GM21576 (cell line): Measurements from ENCODE around the gene SNX5.

ENCODE experiments used
- ATAC-seq: cut with Tn5 transposase; IDR thresholded peaks from one replicate; pipeline ENCODE4 v1.9.1; 2021; ENCODE audit warnings: mild to moderate bottlenecking, moderate library complexity; ENCODE audit not compliant: unreplicated experiment

The SNX5 gene

DNA sequence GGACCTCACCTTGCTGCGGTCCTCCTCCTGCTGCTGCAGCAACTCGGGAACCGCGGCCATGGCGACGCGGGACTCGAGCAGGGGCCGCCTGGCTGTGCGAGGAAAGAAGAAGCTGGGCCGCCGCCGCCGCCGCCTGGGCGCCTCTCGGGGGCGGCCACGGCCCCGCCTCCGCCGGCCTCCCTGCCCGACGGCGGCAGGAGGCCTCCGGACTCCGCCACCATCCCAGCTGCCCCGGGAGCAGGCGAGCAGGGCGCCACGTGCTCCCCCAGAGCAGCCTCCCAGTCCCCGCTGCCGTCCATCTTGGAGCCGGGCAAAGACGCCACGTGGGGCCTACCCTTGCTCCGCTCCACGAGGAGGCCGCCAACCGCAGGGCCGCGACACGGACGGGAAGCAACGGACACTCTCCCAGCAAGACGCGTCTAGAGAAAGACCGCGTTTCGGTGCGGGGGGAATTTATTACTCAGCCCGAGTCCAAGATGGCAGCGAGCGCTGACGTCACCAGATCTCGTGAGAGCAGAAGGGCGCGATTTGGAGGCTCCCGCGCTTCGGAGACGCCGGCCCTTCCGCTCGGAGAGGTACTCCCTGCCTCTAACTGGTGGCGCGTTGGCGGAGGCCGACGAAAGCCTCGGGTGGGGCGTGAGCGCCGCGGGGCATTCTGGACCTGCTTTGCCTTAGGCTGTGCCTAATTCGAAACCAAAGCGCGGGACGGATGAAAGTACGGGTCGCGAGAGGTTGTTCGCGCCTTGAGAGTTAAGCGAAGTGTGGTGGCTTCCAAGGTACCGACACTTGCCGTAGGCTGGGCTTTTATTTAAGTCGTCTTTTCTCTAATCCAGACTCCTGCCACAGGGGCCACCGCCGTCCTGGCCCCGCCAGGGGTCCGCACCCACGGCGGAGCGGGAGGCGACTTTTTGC is at the start of gene SNX5, which contains the start of gene MGME1:
Gene SNX5, minus strand, starts transcription at position 429 of the 912 bp plus-strand sequence. Its CDS starts 369 bp downstream, at position 60.
Gene MGME1, plus strand, starts transcription at position 653 of the 912 bp plus-strand sequence. CDS start 842 bp downstream, outside the sequence.
- ATAC-seq = peak; percentile 76

DNA sequence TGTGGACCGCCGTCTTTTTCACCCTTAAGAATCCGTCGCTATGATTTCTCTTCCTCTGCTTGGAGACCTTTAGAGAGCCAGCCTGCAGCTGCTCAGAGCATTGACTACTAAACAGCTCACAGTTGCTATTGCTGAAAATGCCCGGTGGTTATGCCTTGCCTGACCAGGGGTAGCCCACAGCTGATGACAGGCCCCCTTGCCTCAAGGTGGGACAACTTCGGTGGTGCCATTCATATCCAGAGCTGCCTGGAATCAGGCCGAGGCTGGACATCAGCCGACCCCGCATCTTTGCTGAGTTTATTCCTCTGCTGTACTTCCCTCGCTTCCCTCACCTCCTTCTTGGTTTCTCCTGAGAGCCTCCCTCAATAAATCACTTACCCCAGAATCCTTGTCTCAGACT is 49.5 kb upstream of the SNX5 start:
- ATAC-seq = no peak

DNA sequence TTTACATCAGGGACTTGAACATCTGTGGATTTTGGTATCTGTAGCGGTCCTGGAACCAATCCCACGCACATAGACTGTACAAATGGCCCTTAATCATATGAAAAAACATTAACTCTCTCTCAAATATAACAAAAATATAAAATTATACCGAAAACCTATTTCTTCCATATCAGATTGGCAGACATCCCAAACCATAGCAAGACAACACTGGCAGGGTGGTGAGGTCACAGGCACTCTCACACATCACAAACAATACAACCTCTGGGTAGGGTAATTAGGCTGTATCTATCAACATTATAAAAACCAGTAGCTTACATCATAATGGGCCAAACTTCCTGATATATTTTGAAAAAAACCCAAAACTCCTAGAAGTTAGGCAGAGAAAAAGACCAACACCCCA is 48.2 kb upstream of the SNX5 start:
- ATAC-seq = no peak

DNA sequence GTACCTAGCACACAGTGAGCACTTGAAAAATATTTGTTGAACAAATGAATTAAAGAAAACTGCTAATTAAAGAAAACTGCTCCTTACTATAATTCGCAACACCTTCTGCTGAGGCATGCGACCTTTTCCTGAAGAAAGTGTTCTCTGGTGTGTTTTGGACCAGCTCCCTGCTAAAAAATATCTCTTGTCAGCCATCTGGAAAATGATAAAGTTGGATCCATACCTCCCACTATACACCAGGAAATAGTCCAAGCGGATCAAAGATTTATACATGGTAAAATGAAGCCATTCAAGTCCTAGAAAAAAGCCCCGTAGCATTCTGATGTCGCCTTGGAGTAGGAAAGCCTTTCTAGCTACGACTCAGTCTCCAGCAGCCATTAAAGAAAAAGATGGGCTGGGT is 45.8 kb upstream of the SNX5 start:
- no peak for ATAC-seq

DNA sequence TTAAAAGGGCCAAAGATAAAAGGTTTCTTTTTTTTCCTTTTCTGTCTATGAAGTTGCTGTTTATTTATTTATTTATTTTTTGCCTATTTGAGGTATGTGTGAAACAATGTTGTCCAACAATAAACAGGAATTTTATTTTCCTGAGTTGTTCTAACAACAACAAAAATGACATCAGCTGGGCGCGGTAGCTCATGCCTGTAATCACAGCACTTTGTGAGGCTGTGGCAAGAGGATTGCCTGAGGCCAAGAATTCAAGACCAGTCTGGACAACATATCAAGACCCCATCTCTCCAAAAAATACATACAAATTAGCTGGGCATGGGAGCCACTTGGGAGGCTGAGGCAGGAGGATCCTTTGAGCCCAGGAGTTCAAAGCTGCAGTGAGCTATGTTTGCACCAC is 44.3 kb upstream of the SNX5 start:
- ATAC-seq = no peak

DNA sequence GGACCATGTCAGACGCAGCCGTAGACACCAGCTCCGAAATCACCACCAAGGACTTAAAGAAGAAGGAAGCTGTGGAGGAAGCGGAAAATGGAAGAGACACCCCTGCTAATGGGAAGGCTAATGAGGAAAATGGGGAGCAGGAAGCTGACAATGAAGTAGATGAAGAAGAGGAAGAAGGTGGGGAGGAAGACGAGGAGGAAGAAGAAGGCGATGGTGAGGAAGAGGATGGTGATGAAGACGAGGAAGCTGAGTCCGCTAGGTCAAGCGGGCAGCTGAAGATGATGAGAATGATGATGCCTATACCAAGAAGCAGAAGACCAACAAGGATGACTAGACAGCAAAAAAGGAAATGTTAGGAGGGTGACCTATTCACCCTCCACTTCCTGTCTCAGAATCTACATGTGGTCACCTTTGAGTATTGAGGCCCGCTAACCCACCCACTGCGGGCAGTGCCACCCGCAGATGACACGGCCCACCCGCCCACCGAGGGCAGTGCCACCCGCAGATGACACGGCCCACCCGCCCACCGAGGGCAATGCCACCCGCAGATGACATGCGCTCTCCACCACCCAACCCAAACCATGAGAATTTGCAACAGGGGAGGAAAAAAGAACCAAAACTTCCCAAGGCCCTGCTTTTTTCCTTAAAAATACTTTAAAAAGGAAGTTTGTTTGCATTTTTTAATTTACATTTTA is 43.5 kb upstream of the SNX5 start:
- no peak for ATAC-seq

DNA sequence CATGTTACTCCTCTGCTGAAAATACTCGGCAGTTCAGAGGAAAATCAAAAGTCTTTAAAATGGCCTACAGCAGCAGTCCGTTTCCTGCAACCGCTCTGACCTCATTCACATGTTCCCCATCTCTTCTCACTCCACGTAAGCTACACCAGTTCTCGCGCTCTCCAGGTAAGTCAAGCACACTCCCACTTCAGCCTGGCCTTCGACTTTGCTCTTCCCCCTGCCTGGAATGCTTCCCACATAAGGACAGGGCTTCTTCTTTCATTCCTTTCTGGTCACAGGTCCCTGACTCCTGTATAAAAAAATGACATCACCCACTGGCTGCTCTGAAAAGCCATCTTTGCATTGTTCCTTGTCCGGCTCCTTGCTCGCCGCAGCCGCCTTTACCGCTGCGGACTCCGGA is 42.9 kb upstream of the SNX5 start:
- ATAC-seq = no peak

DNA sequence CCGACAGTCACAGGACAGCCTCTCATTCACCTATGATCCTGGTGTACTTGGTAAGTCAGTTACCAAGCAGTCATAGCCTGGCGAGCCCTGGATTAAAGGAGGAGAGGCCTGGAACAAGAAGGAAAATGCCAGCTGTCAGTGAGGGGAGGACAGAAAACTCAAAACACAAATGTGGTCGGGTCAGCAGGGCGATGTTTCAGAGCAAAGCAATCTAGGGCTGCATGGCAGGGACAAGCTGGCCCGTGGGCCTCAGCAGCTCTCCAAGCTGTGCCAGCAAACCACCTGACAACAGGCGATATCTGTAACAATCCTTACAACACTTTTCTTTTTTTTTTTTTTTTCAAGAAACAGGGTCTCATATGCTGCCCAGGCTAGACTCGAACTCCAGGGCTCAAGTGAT is 40.5 kb upstream of the SNX5 start:
- ATAC-seq = no peak

DNA sequence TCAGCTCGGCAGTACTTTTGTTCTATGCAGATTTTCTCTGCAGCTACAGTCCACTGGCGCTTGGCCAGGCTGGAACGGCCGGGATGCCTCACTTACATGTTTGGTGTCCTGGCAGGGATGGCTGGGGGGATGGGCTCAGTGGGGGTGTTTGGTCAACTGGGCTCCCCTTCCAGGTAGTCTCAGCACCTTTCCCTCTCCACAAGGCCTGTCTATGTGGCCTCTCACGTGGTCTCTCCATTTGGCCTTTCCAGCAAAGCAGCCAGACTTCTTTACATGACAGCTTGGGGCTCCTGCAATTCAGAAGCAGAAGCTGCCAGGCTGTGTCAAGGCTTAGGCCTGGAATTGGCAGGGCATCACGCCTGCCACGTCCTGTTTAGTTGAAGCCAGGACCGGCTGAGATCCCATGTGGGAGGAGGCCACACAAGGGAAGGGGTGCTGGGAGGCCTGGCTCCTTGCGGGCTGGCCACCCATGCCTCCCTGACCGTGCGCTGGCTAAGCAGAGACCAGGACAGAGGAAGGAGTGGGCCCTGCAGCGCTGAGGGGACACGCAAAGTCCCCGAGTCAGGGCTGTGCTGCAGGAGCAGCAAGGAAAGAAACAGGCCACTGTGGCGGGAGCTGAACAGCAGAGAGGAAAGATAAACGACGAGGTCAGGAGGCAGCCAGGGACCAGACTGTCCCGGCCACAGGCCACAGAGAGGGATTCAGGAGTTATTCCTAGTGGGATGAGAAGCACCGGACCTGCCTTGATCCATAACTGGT is 39.1 kb upstream of the SNX5 start:
- no peak for ATAC-seq

DNA sequence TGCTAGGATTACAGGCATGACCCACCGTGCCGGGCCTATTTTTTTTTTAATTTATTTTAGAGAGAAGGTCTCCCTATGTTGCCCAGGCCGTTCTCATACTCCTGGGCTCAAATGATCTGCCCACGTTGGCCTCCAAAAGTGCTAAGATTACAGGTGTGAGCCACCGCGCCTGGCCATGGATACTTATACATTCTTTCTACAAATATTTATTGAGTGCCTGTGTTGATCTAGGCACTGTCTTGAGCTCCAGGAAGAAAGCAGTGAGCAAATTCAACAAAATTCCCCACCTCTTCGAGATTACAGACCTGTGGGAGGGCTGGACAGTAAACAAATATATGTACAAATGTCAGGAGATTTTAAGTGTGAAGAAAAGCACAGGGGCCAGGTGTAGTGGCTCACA is 38.1 kb upstream of the SNX5 start:
- no peak for ATAC-seq

DNA sequence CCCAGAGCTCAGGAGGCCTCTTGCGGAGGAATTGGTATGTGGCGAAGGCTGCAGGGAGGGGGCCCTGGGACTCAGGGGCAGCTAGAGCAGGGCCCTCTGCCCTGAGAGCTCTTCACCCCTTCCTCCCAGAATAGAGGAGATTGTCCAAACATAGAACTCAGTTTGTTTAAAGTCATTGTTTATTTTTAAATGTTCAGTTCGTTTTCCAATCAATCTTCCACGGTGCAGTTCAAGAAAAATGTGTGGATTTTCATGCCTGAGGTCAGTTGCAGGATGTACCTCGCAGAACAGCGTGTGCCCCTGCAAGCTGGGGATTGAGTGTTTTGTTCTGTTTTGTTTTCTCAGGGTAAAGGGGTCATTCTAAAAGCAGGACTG is 37.4 kb upstream of the SNX5 start:
- no peak for ATAC-seq

DNA sequence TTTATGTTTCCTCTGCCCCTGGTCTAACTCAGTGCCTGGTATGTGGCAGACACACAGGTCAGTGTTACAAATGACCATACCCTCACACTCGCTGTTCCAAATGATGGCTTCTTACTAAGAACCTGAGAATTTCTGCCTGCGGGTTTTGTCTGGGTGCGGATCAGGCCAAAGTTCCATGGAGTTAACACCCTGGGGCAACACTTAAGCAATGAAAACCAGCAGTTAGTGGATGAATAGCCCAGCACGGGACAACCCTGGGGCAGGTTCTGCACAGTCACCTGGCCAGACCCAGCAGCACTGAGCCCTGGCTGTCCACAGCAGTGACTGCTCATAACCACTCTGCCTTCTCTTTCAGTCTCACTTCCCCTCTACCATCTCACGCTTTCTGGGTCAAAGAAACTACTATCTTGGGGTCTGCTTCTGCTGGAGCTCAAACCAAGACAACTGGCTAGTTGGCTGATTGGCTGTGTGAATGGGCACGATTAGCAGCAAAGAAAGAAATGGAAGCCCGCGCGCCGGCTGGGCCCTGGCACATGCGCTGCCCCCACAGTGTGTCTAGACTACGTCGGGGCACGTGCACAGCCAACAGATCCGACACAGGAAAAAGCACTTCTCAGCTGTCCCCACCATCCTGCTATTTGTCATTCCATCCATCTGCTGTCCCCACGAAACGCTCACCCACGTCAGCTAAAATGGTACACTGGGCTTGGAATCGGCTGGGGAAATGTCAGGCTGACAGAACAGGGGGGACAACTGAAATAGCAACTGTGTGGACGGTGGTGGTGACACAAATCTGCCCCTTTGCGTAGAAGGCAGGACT is 36.8 kb upstream of the SNX5 start:
- peak; percentile 96 for ATAC-seq

DNA sequence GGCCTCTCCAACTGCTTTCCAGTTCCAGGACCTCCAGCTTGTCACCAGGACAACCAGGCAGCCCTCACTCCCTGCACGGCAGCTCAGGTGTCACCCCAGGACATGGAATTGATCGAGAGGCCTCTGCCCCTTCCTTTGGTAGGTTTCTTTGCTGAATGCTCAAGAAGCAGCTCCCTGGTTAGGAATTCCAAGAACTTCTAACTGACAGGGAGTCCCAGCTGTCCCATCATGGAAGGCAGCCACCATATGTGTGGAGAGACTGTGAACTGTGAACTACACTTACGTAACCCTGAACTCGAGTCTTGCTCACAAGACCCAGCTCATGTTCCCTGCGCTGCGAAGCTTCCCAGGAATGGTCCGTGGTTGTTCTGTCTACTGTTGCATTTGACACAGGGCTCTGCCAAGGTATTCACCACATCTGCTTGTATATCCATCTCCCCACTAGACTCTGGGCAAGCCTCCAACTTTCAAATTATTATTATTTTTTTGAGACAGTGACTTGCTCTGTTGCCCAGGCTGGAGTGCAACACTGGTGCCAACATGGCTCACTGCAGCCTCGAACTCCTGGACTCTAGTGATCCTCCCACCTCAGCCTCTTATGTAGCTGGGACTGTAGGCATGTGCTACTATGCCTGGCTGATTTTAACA is 35.9 kb upstream of the SNX5 start:
- no peak for ATAC-seq

DNA sequence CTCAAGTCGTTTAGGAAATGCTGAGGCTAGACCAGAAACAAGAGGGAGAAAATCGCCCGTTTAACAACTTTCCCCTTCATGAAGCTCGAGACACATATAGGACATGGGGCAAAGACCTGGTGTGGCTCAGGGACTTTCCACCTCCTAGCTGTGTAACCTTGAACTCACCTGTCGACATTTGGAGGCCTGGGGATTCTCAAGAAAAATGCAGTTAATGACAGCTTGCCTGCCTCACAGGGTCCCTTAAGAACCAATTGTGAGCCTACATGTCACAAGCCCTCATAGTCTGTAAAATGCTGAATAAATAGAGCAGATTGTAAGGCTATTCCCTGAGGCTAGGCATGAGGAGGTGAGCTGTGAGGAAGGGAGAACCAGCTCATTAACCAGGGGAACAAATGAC is 35.3 kb upstream of the SNX5 start:
- peak; percentile 34 for ATAC-seq

DNA sequence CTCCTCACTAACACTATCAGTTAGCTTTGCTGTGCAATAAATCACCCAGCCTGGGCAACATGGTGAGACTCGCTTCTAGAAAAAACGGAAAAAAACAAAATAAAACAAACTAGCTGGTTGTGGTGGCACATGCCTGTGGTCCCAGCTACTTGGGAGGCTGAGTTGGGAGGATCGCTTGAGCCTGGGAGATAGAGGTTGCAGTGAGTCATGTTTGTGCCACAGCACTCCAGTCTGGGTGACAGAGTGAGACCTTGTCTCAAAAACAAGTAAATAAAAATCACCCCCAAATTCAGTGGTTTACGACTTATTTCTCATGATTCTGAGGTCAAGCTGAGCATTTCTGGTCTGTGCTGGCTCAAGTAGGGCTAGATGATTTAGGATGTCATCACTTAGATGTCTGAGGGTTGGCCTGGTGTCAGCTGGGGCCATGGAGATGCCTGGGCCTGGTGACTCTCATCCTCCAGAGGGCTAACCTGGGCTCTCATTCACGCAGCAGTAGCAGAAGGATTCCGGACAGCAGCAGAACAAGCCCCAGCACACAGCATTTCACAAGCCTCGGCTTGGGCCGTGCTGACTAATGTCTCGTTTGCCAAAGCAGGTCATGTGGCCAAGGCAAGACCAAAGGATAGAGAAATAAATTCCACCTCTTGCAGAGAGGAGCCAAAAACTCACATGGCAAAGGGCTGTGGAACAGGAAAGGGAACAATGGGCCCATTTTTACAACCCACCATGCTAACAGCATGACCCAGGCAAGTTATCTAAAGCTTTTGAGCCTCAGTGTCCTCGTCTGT is 32.7 kb upstream of the SNX5 start:
- no peak for ATAC-seq

DNA sequence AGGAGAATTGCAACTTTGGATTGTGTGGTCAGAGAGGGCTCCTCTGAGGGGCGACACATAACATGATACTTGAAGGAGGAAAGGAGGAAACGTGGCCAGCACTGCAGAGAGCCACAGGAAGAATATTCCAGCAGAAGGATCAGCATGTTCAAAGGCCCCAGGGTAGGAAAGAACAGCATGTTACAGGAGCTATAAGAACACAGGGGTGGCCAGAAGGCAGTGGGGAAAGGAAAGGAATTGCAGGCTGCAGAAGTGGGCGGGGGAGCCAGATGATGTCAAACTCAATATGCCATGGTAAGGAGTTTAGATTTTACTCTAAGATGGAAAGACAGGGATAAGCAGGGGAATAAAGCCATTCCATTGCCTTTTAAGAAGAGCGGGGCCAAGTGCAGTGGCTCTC is 31.0 kb upstream of the SNX5 start:
- no peak for ATAC-seq

DNA sequence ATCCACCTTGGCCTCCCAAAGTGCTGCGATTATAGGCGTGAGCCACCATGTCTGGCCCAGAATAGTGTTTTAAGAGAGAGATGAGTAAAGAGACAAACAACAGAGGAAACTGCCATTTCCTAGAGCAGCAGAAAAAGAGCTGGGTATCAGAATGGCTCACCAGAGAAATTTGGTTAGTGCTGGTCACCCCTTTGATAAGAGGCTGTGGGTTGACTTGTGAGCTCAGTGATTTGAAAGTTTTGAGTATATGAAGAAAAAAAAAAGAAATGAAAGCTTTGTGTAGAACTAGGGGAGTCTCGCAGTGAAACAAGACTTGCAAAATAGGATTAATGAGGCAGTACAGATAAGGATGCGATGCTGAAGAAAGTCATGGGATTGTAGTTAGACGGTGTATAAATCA is 29.9 kb upstream of the SNX5 start:
- ATAC-seq = no peak

DNA sequence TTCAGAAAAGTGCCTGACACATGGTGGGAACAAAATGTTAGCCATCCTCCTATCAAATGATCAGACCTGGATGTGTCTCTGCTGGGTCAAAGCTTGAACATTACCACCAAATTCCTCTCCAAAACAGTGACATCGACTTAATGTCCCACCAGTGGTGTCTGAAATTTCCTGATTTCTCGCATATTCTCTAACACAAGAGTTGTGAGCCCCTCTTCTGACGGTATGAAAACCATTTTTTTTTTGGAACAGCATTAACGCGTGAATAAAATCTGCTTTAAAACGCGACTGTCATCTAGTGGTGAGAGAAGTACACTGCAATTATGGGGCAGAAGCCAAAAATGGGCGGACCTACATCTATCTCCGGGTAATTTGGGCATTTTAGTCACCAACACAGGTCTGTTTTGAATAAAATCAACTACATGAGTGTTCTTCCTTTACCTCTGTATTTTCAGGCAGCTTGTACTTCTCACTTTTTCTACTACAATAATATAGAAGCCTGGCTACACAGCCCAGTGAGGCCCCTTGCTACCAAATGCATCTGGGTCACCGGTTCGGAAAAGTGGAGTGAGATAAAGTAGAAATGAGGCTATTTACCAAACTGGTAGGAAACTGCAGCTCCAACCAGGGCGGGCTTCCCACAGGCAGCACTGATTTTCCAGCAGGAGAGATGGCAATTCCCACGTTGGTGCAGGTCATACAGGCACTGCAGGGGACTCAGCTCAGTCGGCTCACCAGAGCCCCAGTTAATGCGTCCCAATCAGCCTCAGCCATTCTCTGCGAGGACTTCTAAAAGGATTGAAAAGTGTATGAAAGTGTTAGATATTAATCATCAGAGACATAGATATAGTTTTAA is 27.6 kb upstream of the SNX5 start:
- ATAC-seq = peak; percentile 36
